ENCODE data around the gene GRID2.

GRID2 gene

GRCh38 chr4:92864096-92864495 is 560.3 kb downstream of the GRID2 start:
- no peaks in the 10 kb centered on the region for H3K9me3 ChIP-seq (ENCODE audit: severe bottlenecking)
- no peaks in the 10 kb centered on the region for H3K36me3 ChIP-seq
- no peak overlapping the region for H3K27ac ChIP-seq
- H3K27me3 ChIP-seq (ENCODE audit: insufficient read depth, low read depth, severe bottlenecking), result no peaks in the 10 kb centered on the region
- no peak overlapping the region for H3K4me3 ChIP-seq (ENCODE audit: low read depth, low read length)
- DNase-seq, result no peak
- TF ChIP-seq, protein P1, sequence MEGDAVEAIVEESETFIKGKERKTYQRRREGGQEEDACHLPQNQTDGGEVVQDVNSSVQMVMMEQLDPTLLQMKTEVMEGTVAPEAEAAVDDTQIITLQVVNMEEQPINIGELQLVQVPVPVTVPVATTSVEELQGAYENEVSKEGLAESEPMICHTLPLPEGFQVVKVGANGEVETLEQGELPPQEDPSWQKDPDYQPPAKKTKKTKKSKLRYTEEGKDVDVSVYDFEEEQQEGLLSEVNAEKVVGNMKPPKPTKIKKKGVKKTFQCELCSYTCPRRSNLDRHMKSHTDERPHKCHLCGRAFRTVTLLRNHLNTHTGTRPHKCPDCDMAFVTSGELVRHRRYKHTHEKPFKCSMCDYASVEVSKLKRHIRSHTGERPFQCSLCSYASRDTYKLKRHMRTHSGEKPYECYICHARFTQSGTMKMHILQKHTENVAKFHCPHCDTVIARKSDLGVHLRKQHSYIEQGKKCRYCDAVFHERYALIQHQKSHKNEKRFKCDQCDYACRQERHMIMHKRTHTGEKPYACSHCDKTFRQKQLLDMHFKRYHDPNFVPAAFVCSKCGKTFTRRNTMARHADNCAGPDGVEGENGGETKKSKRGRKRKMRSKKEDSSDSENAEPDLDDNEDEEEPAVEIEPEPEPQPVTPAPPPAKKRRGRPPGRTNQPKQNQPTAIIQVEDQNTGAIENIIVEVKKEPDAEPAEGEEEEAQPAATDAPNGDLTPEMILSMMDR (IDR thresholded peaks at IDR 0.05; ENCODE audit: low read depth, low read length), result no peak

GRCh38 chr4:92872604-92873003 is 568.8 kb downstream of the GRID2 start:
- no peak overlapping the region for H3K27ac ChIP-seq
- H3K36me3 ChIP-seq, result no peaks in the 10 kb centered on the region
- H3K27me3 ChIP-seq (ENCODE audit: insufficient read depth, low read depth, severe bottlenecking), result no peaks in the 10 kb centered on the region
- H3K4me3 ChIP-seq (ENCODE audit: low read depth, low read length), result no peak overlapping the region
- H3K9me3 ChIP-seq (ENCODE audit: severe bottlenecking), result no peaks in the 10 kb centered on the region
- DNase-seq, result no peak
- TF ChIP-seq, protein P1 (IDR thresholded peaks at IDR 0.05; ENCODE audit: low read depth, low read length), result no peak

- Histone ChIP-seq H3K36me3 (no peaks in the 10 kb centered on the region), H3K27me3 (ENCODE audit: insufficient read depth, low read depth, severe bottlenecking) (no peaks in the 10 kb centered on the region), H3K9me3 (ENCODE audit: severe bottlenecking) (no peaks in the 10 kb centered on the region), H3K4me3 (ENCODE audit: low read depth, low read length) (no peak overlapping the region), H3K27ac (no peak overlapping the region)
- no peak for DNase-seq
- TF ChIP-seq, protein P1 (IDR thresholded peaks at IDR 0.05; ENCODE audit: low read depth, low read length), result no peak
Measured at GRCh38 chr4:92885632-92886031, 581.9 kb downstream of the GRID2 start.

DNA sequence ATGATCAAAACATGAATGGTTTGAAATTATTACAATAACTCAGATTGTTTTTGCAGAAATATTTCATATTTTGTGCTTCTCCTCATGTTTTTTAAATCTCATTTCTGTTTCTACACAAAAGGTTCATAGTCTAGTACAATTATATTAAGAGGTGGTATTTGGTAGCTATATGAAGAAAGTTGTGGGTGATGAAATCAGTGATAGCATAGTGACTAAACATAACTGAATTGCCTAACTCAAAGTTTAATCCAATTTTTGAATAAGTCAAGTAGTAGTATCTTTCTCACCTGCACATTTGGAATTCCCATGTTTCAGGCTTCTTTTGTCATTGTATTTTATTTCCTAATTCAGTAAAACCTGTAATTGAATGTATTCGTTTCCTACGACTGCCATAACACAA is 648.7 kb downstream of the GRID2 start:
- no peaks in the 10 kb centered on the region for H3K36me3 ChIP-seq
- TF ChIP-seq, protein P1 (IDR thresholded peaks at IDR 0.05; ENCODE audit: low read depth, low read length), result no peak
- H3K9me3 ChIP-seq (ENCODE audit: severe bottlenecking), result no peaks in the 10 kb centered on the region
- no peak overlapping the region for H3K27ac ChIP-seq
- DNase-seq, result no peak
- H3K27me3 ChIP-seq (ENCODE audit: insufficient read depth, low read depth, severe bottlenecking), result no peaks in the 10 kb centered on the region
- no peak overlapping the region for H3K4me3 ChIP-seq (ENCODE audit: low read depth, low read length)

DNA sequence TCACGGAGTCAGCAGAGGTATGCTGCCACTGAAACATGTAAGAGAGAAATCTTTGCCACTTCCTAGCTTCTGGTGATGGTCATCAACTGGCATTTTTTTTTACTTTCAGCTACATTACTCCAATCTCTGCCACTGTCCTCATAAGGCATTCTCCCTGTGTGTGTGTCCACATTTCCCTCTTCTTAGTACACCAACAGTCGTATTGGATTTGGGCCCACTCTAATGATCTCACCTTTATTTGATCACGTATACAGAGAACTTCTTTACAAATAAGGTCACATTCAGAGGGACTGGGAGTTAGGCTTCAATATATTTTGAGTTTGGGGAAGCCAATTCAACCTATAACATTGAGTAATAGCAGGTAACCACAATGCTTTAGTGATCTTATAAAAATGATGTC is 649.1 kb downstream of the GRID2 start:
- H3K27me3 ChIP-seq (ENCODE audit: insufficient read depth, low read depth, severe bottlenecking), result no peaks in the 10 kb centered on the region
- no peak overlapping the region for H3K27ac ChIP-seq
- TF ChIP-seq, protein P1 (IDR thresholded peaks at IDR 0.05; ENCODE audit: low read depth, low read length), result no peak
- H3K4me3 ChIP-seq (ENCODE audit: low read depth, low read length), result no peak overlapping the region
- no peak for DNase-seq
- no peaks in the 10 kb centered on the region for H3K36me3 ChIP-seq
- no peaks in the 10 kb centered on the region for H3K9me3 ChIP-seq (ENCODE audit: severe bottlenecking)

- H3K27ac ChIP-seq, result no peak overlapping the region
- H3K4me3 ChIP-seq (ENCODE audit: low read depth, low read length), result no peak overlapping the region
- no peaks in the 10 kb centered on the region for H3K27me3 ChIP-seq (ENCODE audit: insufficient read depth, low read depth, severe bottlenecking)
Measured at GRCh38 chr4:92953462-92953861, 649.7 kb downstream of the GRID2 start.

More at GRCh38 chr4:92953462-92953861, 649.7 kb downstream of the GRID2 start:
- no peak for DNase-seq
- TF ChIP-seq, protein P1 (IDR thresholded peaks at IDR 0.05; ENCODE audit: low read depth, low read length), result no peak
- no peaks in the 10 kb centered on the region for H3K9me3 ChIP-seq (ENCODE audit: severe bottlenecking)
- no peaks in the 10 kb centered on the region for H3K36me3 ChIP-seq

Measured in WERI-Rb-1 (cell line).